ENCODE data around the gene OMA1.
A peak's percentile ranks its signal among the peaks of the same experiment; 100 is the strongest.
"Not testable (repeated sequence)": the region's sequence is repeated elsewhere in the genome, so short reads cannot be mapped to it uniquely, and the experiment has no call there.

Gene OMA1

GRCh38 chr1:58574816-58575215 is 28.3 kb upstream of the OMA1 start:
- no peak for DNase-seq (ENCODE audit: extremely low read depth in 1 of 2, low read depth in 1 of 2)

GRCh38 chr1:58573705-58574591 is 27.4 kb upstream of the OMA1 start:
- peak in 1 of 2 donors; percentile 51 for DNase-seq (ENCODE audit: extremely low read depth in 1 of 2, low read depth in 1 of 2)

- DNase-seq (ENCODE audit: extremely low read depth in 1 of 2, low read depth in 1 of 2): no peak
Measured at GRCh38 chr1:58573138-58573537, 26.6 kb upstream of the OMA1 start.

- no peak for DNase-seq (ENCODE audit: extremely low read depth in 1 of 2, low read depth in 1 of 2)
Measured at GRCh38 chr1:58572690-58573089, 26.2 kb upstream of the OMA1 start.

GRCh38 chr1:58571616-58572015 is 25.1 kb upstream of the OMA1 start:
- no peak for DNase-seq (ENCODE audit: extremely low read depth in 1 of 2, low read depth in 1 of 2)

GRCh38 chr1:58570817-58571216 is 24.3 kb upstream of the OMA1 start:
- no peak for DNase-seq (ENCODE audit: extremely low read depth in 1 of 2, low read depth in 1 of 2)

- DNase-seq (ENCODE audit: extremely low read depth in 1 of 2, low read depth in 1 of 2): no peak
Measured at GRCh38 chr1:58570094-58570493, 23.6 kb upstream of the OMA1 start.

- DNase-seq (ENCODE audit: extremely low read depth in 1 of 2, low read depth in 1 of 2): no peak
Measured at GRCh38 chr1:58568911-58569310, 22.4 kb upstream of the OMA1 start.

GRCh38 chr1:58568271-58568860 is 21.8 kb upstream of the OMA1 start:
- DNase-seq (ENCODE audit: extremely low read depth in 1 of 2, low read depth in 1 of 2): no peak

GRCh38 chr1:58566339-58566738 is 19.8 kb upstream of the OMA1 start:
- DNase-seq (ENCODE audit: extremely low read depth in 1 of 2, low read depth in 1 of 2): no peak

- not testable (repeated sequence) for DNase-seq (ENCODE audit: extremely low read depth in 1 of 2, low read depth in 1 of 2)
Measured at GRCh38 chr1:58563715-58564114, 17.2 kb upstream of the OMA1 start.

- DNase-seq (ENCODE audit: extremely low read depth in 1 of 2, low read depth in 1 of 2): no peak
Measured at GRCh38 chr1:58561633-58562032, 15.1 kb upstream of the OMA1 start.

- no peak for DNase-seq (ENCODE audit: extremely low read depth in 1 of 2, low read depth in 1 of 2)
Measured at GRCh38 chr1:58555393-58555792, 8.9 kb upstream of the OMA1 start.

- no peak for DNase-seq (ENCODE audit: extremely low read depth in 1 of 2, low read depth in 1 of 2)
Measured at GRCh38 chr1:58551186-58552140, 4.9 kb upstream of the OMA1 start.

- DNase-seq (ENCODE audit: extremely low read depth in 1 of 2, low read depth in 1 of 2): not testable (repeated sequence)
Measured at GRCh38 chr1:58549291-58549690, 2.8 kb upstream of the OMA1 start.

GRCh38 chr1:58548371-58548770 is 1.8 kb upstream of the OMA1 start:
- no peak for DNase-seq (ENCODE audit: extremely low read depth in 1 of 2, low read depth in 1 of 2)

GRCh38 chr1:58545591-58546519 is 671 bp downstream of the OMA1 start:
- peak; percentile 40 to 56 for DNase-seq (ENCODE audit: extremely low read depth in 1 of 2, low read depth in 1 of 2)

GRCh38 chr1:58543260-58543659 is 3.3 kb downstream of the OMA1 start:
- DNase-seq (ENCODE audit: extremely low read depth in 1 of 2, low read depth in 1 of 2): no peak

GRCh38 chr1:58539553-58539952 is 7.0 kb downstream of the OMA1 start:
- no peak for DNase-seq (ENCODE audit: extremely low read depth in 1 of 2, low read depth in 1 of 2)

GRCh38 chr1:58538821-58539220 is 7.7 kb downstream of the OMA1 start:
- DNase-seq (ENCODE audit: extremely low read depth in 1 of 2, low read depth in 1 of 2): no peak
